HepG2 (cell line): ENCODE measurements around the gene APPBP2. TPM values are rescaled to one million over a fixed set of nuclear protein-coding genes. Genes with fewer than 3 reads are reported as not detected.

Source experiments
- ATF7-NPFF ChIP-seq: sonication (generic); formaldehyde crosslinking; IDR thresholded peaks from 2 replicates; pipeline ENCODE4 v1.8.1; 2023; ENCODE audit warnings: mild to moderate bottlenecking, low read depth, missing genetic modification reagents, moderate library complexity
- DR1 ChIP-seq: sonication (generic); formaldehyde crosslinking; IDR thresholded peaks from 2 replicates; pipeline ENCODE4 v1.8.0; 2021; ENCODE audit warnings: mild to moderate bottlenecking, missing genetic modification reagents, inconsistent platforms
- JUNB ChIP-seq: sonication (generic); formaldehyde crosslinking; IDR thresholded peaks from 2 replicates; pipeline ENCODE4 v1.8.0; 2022; ENCODE audit warnings: missing genetic modification reagents, mild to moderate bottlenecking, borderline replicate concordance
- KDM4B ChIP-seq: sonication (generic); formaldehyde crosslinking; IDR thresholded peaks from 2 replicates; pipeline ENCODE4 v1.4.0; 2020; ENCODE audit warnings: missing genetic modification reagents
- KDM5A ChIP-seq: fragments of 200-600 bp; sonication (generic); IDR thresholded peaks from 2 replicates; pipeline ENCODE4 v1.7.0; 2018; ENCODE audit warnings: antibody characterized with exemption, mild to moderate bottlenecking, low read length, borderline replicate concordance
- KLF12 ChIP-seq: sonication (generic); formaldehyde crosslinking; IDR thresholded peaks from 2 replicates; pipeline ENCODE4 v1.4.0; 2020; ENCODE audit warnings: missing genetic modification reagents, borderline replicate concordance
- NCOR1 ChIP-seq: fragments of 200-600 bp; sonication (generic); IDR thresholded peaks from 2 replicates; pipeline ENCODE4 v1.7.0; 2017; ENCODE audit warnings: antibody characterized with exemption, low read length, borderline replicate concordance
- SIX4 ChIP-seq: sonication (generic); formaldehyde crosslinking; IDR thresholded peaks from 2 replicates; pipeline ENCODE4 v1.4.0; 2020; ENCODE audit warnings: missing genetic modification reagents
- TCF7 ChIP-seq: sonication (generic); IDR thresholded peaks from 2 replicates; pipeline ENCODE4 v1.6.1; 2016; ENCODE audit warnings: antibody characterized with exemption, low read depth
- ZNF136 ChIP-seq: sonication (generic); formaldehyde crosslinking; IDR thresholded peaks from 2 replicates; pipeline ENCODE4 v1.8.1; 2022; ENCODE audit warnings: low read depth, mild to moderate bottlenecking, moderate library complexity, missing genetic modification reagents
- ZNF510 ChIP-seq: sonication (generic); formaldehyde crosslinking; IDR thresholded peaks from 2 replicates; pipeline ENCODE4 v1.4.0; 2020; ENCODE audit warnings: low read depth, mild to moderate bottlenecking, missing genetic modification reagents
- ZNF616 ChIP-seq: sonication (generic); formaldehyde crosslinking; IDR thresholded peaks from 2 replicates; pipeline ENCODE4 v1.5.0; 2020; ENCODE audit warnings: low read depth, mild to moderate bottlenecking, missing genetic modification reagents
- polyA plus RNA-seq, 8 experiments: library from polyadenylated mRNA; depleted of rRNA in 3 of 8; stranded (reverse) in 7 of 8; unstranded in 1 of 8; fragments of >200 nt; fragmentation: Illumina TruSeq in 4 of 8; extraction: Trizol in 4 of 8; gene quantifications; 2 replicates each; pipeline versions ENCODE4 v1.2.1 to v1.2.3, GENCODE V29; 2011 to 2016; ENCODE audit warnings: low read depth in 4 of 8, missing spikeins in 1 of 8, mixed read lengths in 1 of 8; ENCODE audit not compliant: insufficient read depth in 1 of 8
- total RNA-seq, 5 experiments: library from RNA; depleted of rRNA; stranded (reverse); fragments of >200 nt; fragmentation: Illumina TruSeq; extraction: Trizol; gene quantifications; 2 replicates each; pipeline ENCODE4 v1.2.3, GENCODE V29; 2016; ENCODE audit warnings: low read depth in 1 of 5
- TF ChIP-seq, protein P1 (sequence below): sonication (generic); formaldehyde crosslinking; IDR thresholded peaks from 2 replicates; pipeline ENCODE4 v1.4.0; 2020; ENCODE audit warnings: missing genetic modification reagents, borderline replicate concordance
- TF ChIP-seq, protein P2 (sequence below): IDR thresholded peaks from 2 replicates; pipeline ENCODE4 v1.6.1; 2016; ENCODE audit warnings: low read depth, control low read depth
- TF ChIP-seq, protein P3 (sequence below): sonication (generic); formaldehyde crosslinking; IDR thresholded peaks from 2 replicates; pipeline ENCODE4 v1.4.0; 2020; ENCODE audit warnings: mild to moderate bottlenecking, missing genetic modification reagents
- TF ChIP-seq, protein P4 (sequence below): sonication (generic); formaldehyde crosslinking; IDR thresholded peaks from one replicate; pipeline ENCODE4 v1.5.1; 2020; ENCODE audit warnings: mild to moderate bottlenecking, missing genetic modification reagents; ENCODE audit errors: not compliant biosample characterization

APPBP2 gene
- total and polyA plus RNA-seq, 2 of the 13 experiments (the other 11 are each of a cell fraction or from before 2014, with no cell fraction given): 17.5 to 45.8 TPM

DNA sequence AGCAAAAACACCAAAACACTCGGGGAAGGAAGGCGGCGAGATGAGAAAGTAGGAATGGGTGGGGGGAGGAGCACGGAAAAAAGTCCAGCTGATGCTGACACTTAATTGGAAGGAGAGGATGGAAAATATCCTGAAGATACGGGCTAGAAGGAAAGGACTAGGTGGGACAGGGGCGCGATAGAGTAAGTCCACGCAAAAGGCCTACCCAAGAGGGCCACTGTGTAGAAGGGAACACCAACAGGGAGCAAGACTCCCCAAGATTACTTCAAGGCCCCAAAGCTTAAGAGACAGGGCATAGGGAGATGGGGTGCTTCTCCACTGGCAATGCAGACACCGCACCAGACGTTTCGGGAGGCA is 736 bp downstream of the APPBP2 start (continued):
- TF ChIP-seq NCOR1 (0 out of 2 replicates have a peak, but pooled peaks have one; percentile 3), ATF7-NPFF (no peak), KDM5A (peak; percentile 73; the same call in 1 of the 2 replicates), KDM4B (CRISPR knock-in tag) (no peak), SIX4 (CRISPR knock-in tag) (no peak), JUNB (CRISPR knock-in tag) (peak; percentile 69; the same call in 1 of the 2 replicates), TCF7 (peak; percentile 58), ZNF136 (CRISPR knock-in tag) (no peak), ZNF510 (CRISPR knock-in tag) (no peak), ZNF616 (CRISPR knock-in tag) (0 out of 2 replicates have a peak, but pooled peaks have one; percentile 4), KLF12 (no peak), DR1 (CRISPR knock-in tag) (no peak)
- TF ChIP-seq, protein P1, sequence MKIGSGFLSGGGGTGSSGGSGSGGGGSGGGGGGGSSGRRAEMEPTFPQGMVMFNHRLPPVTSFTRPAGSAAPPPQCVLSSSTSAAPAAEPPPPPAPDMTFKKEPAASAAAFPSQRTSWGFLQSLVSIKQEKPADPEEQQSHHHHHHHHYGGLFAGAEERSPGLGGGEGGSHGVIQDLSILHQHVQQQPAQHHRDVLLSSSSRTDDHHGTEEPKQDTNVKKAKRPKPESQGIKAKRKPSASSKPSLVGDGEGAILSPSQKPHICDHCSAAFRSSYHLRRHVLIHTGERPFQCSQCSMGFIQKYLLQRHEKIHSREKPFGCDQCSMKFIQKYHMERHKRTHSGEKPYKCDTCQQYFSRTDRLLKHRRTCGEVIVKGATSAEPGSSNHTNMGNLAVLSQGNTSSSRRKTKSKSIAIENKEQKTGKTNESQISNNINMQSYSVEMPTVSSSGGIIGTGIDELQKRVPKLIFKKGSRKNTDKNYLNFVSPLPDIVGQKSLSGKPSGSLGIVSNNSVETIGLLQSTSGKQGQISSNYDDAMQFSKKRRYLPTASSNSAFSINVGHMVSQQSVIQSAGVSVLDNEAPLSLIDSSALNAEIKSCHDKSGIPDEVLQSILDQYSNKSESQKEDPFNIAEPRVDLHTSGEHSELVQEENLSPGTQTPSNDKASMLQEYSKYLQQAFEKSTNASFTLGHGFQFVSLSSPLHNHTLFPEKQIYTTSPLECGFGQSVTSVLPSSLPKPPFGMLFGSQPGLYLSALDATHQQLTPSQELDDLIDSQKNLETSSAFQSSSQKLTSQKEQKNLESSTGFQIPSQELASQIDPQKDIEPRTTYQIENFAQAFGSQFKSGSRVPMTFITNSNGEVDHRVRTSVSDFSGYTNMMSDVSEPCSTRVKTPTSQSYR: peak; percentile 80; the same call in 1 of the 2 replicates
- TF ChIP-seq, protein P2, sequence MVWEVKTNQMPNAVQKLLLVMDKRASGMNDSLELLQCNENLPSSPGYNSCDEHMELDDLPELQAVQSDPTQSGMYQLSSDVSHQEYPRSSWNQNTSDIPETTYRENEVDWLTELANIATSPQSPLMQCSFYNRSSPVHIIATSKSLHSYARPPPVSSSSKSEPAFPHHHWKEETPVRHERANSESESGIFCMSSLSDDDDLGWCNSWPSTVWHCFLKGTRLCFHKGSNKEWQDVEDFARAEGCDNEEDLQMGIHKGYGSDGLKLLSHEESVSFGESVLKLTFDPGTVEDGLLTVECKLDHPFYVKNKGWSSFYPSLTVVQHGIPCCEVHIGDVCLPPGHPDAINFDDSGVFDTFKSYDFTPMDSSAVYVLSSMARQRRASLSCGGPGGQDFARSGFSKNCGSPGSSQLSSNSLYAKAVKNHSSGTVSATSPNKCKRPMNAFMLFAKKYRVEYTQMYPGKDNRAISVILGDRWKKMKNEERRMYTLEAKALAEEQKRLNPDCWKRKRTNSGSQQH (CRISPR knock-in tag): 0 out of 2 replicates have a peak, but pooled peaks have one; percentile 35
- TF ChIP-seq, protein P3, sequence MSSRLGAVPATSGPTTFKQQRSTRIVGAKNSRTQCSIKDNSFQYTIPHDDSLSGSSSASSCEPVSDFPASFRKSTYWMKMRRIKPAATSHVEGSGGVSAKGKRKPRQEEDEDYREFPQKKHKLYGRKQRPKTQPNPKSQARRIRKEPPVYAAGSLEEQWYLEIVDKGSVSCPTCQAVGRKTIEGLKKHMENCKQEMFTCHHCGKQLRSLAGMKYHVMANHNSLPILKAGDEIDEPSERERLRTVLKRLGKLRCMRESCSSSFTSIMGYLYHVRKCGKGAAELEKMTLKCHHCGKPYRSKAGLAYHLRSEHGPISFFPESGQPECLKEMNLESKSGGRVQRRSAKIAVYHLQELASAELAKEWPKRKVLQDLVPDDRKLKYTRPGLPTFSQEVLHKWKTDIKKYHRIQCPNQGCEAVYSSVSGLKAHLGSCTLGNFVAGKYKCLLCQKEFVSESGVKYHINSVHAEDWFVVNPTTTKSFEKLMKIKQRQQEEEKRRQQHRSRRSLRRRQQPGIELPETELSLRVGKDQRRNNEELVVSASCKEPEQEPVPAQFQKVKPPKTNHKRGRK (CRISPR knock-in tag): 0 out of 2 replicates have a peak, but pooled peaks have one; percentile 33
- TF ChIP-seq, protein P4, sequence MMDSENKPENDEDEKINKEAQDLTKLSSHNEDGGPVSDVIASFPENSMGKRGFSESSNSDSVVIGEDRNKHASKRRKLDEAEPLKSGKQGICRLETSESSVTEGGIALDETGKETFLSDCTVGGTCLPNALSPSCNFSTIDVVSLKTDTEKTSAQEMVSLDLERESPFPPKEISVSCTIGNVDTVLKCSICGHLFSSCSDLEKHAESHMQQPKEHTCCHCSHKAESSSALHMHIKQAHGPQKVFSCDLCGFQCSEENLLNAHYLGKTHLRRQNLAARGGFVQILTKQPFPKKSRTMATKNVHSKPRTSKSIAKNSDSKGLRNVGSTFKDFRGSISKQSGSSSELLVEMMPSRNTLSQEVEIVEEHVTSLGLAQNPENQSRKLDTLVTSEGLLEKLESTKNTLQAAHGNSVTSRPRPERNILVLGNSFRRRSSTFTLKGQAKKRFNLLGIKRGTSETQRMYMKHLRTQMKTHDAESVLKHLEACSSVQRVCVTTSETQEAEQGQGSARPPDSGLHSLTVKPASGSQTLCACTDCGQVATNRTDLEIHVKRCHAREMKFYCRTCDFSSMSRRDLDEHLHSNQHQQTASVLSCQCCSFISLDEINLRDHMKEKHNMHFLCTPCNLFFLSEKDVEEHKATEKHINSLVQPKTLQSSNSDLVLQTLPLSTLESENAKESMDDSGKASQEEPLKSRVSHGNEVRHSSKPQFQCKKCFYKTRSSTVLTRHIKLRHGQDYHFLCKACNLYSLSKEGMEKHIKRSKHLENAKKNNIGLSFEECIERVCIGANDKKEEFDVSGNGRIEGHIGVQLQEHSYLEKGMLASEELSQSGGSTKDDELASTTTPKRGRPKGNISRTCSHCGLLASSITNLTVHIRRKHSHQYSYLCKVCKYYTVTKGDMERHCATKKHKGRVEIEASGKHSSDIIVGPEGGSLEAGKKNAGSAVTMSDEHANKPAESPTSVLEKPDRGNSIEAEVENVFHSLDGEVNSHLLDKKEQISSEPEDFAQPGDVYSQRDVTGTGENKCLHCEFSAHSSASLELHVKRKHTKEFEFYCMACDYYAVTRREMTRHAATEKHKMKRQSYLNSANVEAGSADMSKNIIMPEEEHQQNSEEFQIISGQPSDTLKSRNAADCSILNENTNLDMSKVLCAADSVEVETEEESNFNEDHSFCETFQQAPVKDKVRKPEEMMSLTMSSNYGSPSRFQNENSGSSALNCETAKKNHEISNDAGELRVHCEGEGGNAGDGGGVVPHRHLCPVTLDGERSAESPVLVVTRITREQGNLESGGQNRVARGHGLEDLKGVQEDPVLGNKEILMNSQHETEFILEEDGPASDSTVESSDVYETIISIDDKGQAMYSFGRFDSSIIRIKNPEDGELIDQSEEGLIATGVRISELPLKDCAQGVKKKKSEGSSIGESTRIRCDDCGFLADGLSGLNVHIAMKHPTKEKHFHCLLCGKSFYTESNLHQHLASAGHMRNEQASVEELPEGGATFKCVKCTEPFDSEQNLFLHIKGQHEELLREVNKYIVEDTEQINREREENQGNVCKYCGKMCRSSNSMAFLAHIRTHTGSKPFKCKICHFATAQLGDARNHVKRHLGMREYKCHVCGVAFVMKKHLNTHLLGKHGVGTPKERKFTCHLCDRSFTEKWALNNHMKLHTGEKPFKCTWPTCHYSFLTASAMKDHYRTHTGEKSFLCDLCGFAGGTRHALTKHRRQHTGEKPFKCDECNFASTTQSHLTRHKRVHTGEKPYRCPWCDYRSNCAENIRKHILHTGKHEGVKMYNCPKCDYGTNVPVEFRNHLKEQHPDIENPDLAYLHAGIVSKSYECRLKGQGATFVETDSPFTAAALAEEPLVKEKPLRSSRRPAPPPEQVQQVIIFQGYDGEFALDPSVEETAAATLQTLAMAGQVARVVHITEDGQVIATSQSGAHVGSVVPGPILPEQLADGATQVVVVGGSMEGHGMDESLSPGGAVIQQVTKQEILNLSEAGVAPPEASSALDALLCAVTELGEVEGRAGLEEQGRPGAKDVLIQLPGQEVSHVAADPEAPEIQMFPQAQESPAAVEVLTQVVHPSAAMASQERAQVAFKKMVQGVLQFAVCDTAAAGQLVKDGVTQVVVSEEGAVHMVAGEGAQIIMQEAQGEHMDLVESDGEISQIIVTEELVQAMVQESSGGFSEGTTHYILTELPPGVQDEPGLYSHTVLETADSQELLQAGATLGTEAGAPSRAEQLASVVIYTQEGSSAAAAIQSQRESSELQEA (CRISPR knock-in tag): no peak
